Measurements from ENCODE around the gene EBF4.
A peak's percentile ranks its signal among the peaks of the same experiment; 100 is the strongest.

The EBF4 gene

GRCh38 chr20:2703716-2704475 is 11.3 kb downstream of the EBF4 start:
- DNase-seq: no peak

GRCh38 chr20:2705931-2706645 is 13.5 kb downstream of the EBF4 start:
- no peak for DNase-seq

GRCh38 chr20:2706688-2707352 is 14.2 kb downstream of the EBF4 start:
- DNase-seq: no peak

- peak; percentile 8 for DNase-seq
These were observed 14.9 kb downstream of the EBF4 start for GRCh38 chr20:2707353-2708072.

- peak; percentile 78 for DNase-seq
These were observed 15.5 kb downstream of the EBF4 start for GRCh38 chr20:2708073-2708415.

GRCh38 chr20:2708665-2709064 is 16.1 kb downstream of the EBF4 start:
- DNase-seq: no peak

GRCh38 chr20:2709205-2709981 is 16.8 kb downstream of the EBF4 start:
- no peak for DNase-seq

- DNase-seq: no peak
These were observed 20.7 kb downstream of the EBF4 start for GRCh38 chr20:2713285-2713684.

- DNase-seq: no peak
These were observed 36.7 kb downstream of the EBF4 start for GRCh38 chr20:2729251-2729713.

- no peak for DNase-seq
These were observed 37.2 kb downstream of the EBF4 start for GRCh38 chr20:2729791-2730190.

- no peak for DNase-seq
These were observed 42.3 kb downstream of the EBF4 start for GRCh38 chr20:2734899-2735298.

GRCh38 chr20:2736441-2736840 is 43.9 kb downstream of the EBF4 start:
- no peak for DNase-seq

GRCh38 chr20:2738331-2739041 is 45.9 kb downstream of the EBF4 start:
- DNase-seq: no peak

- no peak for DNase-seq
These were observed 46.4 kb downstream of the EBF4 start for GRCh38 chr20:2739042-2739398.

GRCh38 chr20:2740702-2741101 is 48.1 kb downstream of the EBF4 start:
- DNase-seq: no peak

- no peak for DNase-seq
These were observed 48.9 kb downstream of the EBF4 start for GRCh38 chr20:2741463-2741862.

- no peak for DNase-seq
These were observed 49.3 kb downstream of the EBF4 start for GRCh38 chr20:2741881-2742280.

GRCh38 chr20:2742431-2742830 is 49.9 kb downstream of the EBF4 start:
- no peak for DNase-seq

GRCh38 chr20:2742934-2743559 is 50.5 kb downstream of the EBF4 start:
- peak; percentile 78 for DNase-seq

GRCh38 chr20:2745060-2745910 is 52.7 kb downstream of the EBF4 start:
- no peak for DNase-seq

Data from NCI-H1092 treated with DMSO at 0.1 percent for 48 hours (cell line).